Esophagus squamous epithelium (tissue), 5 donors: Measurements from ENCODE around the gene GPR158. TPM values are rescaled to one million over a fixed set of nuclear protein-coding genes. Genes with fewer than 3 reads are reported as not detected.

Experiments
- DNase-seq: peaks from one replicate; lab custom pipeline; 2025; lab: John Stamatoyannopoulos, UW
- H3K27ac ChIP-seq, 4 donors: fragments of 200-600 bp; sonication (generic); one replicate each; pipeline ENCODE4 v1.5.1; 2016 to 2019; ENCODE audit warnings: mild to moderate bottlenecking in 1 of 4
- H3K27me3 ChIP-seq, 4 donors: fragments of 200-600 bp; sonication (generic); 1 replicate in 3 of 4; 2 replicates in 1 of 4; pipeline versions ENCODE4 v1.5.1 to v1.6.0; 2017 to 2021; ENCODE audit warnings: antibody characterized with exemption in 1 of 4
- H3K36me3 ChIP-seq, 3 donors: fragments of 200-600 bp; sonication (generic); one replicate each; pipeline ENCODE4 v1.5.1; 2016 to 2019
- H3K4me1 ChIP-seq, 3 donors: fragments of 200-600 bp; sonication (generic); one replicate each; pipeline ENCODE4 v1.5.1; 2017 to 2019
- H3K4me3 ChIP-seq, 4 donors: fragments of 200-600 bp; sonication (generic); 1 replicate in 3 of 4; 2 replicates in 1 of 4; pipeline ENCODE4 v1.5.1; 2016 to 2019; ENCODE audit warnings: mild to moderate bottlenecking in 2 of 4, moderate library complexity in 1 of 4
- H3K9me3 ChIP-seq, 3 donors: fragments of 200-600 bp; sonication (generic); one replicate each; pipeline ENCODE4 v1.5.1; 2016 to 2019
- CTCF ChIP-seq, 6 experiments: fragments of 450-650 bp in 4 of 6; fragments of 200-600 bp in 2 of 6; sonication (generic) in 2 of 6; IDR thresholded peaks; one replicate each; pipeline ENCODE4 v1.5.1; 2016 to 2019; ENCODE audit warnings: antibody characterized with exemption in 6 of 6, mild to moderate bottlenecking in 4 of 6, moderate library complexity in 4 of 6
- POLR2A ChIP-seq, 4 donors: fragments of 450-650 bp; IDR thresholded peaks; one replicate each; pipeline ENCODE4 v1.6.1; 2017; ENCODE audit warnings: antibody characterized with exemption in 4 of 4, mild to moderate bottlenecking in 4 of 4, moderate library complexity in 3 of 4
- WGBS, 2 donors: methylation state at CpG; one replicate each; pipeline ENCODE4 v1.1.5; 2018; 5-methylcytosine and 5-hydroxymethylcytosine counted together
- intact Hi-C: fragments of 100-400 bp; cut with DNase I; formaldehyde crosslinking; loops from one replicate; pipeline ENCODE4 v1.15.0; 2022
- total RNA-seq, 4 donors: library from RNA; depleted of rRNA; stranded (reverse); fragments of >200 nt; gene quantifications; one replicate each; pipeline ENCODE4 v1.1.0, GENCODE V29; 2016
- donor health status: DM: yes; HTN: yes; CAD: no.

GPR158 gene
- total RNA-seq, 4 donors from 2014 or later, result not detected

- Histone ChIP-seq H3K9me3 (no peaks in the 10 kb centered on the region), H3K4me1 (no peaks in the 10 kb centered on the region), H3K36me3 (no peaks in the 10 kb centered on the region), H3K27me3 (no peaks in the 10 kb centered on the region), H3K27ac (no peak overlapping the region), H3K4me3 (no peak overlapping the region)
- intact Hi-C loops, result no loop called here
- WGBS, 2 donors, result 39 to 45% methylated on average over 6 of the region's 6 CpGs
- TF ChIP-seq POLR2A (IDR thresholded peaks at IDR 0.05) (no peak), CTCF (IDR thresholded peaks at IDR 0.05) (no peak)
- DNase-seq, result no peak
These were observed 334.4 kb downstream of the GPR158 start for GRCh38 chr10:25509151-25509550.

GRCh38 chr10:25522294-25522693, 347.5 kb downstream of the GPR158 start:
- Histone ChIP-seq H3K27ac (no peak overlapping the region), H3K9me3 (no peaks in the 10 kb centered on the region), H3K4me3 (no peak overlapping the region), H3K36me3 (no peaks in the 10 kb centered on the region), H3K4me1 (no peaks in the 10 kb centered on the region), H3K27me3 (no peaks in the 10 kb centered on the region)
- 70 to 85% methylated on average over 2 of the region's 2 CpGs for WGBS, 2 donors
- no peak for DNase-seq
- TF ChIP-seq CTCF (IDR thresholded peaks at IDR 0.05), result no peak
- TF ChIP-seq POLR2A (IDR thresholded peaks at IDR 0.05), result no peak
- intact Hi-C loops, result no loop called here

- Histone ChIP-seq H3K27me3 (no peaks in the 10 kb centered on the region), H3K9me3 (no peaks in the 10 kb centered on the region), H3K27ac (no peak overlapping the region), H3K36me3 (no peaks in the 10 kb centered on the region), H3K4me1 (no peaks in the 10 kb centered on the region), H3K4me3 (no peak overlapping the region)
- 60 to 72% methylated on average over 3 to 4 of the region's 4 CpGs for WGBS, 2 donors
- no peak for DNase-seq
- intact Hi-C loops, result no loop called here
- TF ChIP-seq CTCF (IDR thresholded peaks at IDR 0.05) (no peak), POLR2A (IDR thresholded peaks at IDR 0.05) (no peak)
These were observed 348.3 kb downstream of the GPR158 start for GRCh38 chr10:25522946-25523608.

GRCh38 chr10:25530306-25530705, 355.5 kb downstream of the GPR158 start:
- Histone ChIP-seq H3K4me1 (no peaks in the 10 kb centered on the region), H3K27me3 (no peaks in the 10 kb centered on the region), H3K27ac (no peak overlapping the region), H3K9me3 (no peaks in the 10 kb centered on the region), H3K4me3 (no peak overlapping the region), H3K36me3 (no peaks in the 10 kb centered on the region)
- TF ChIP-seq CTCF (IDR thresholded peaks at IDR 0.05) (no peak), POLR2A (IDR thresholded peaks at IDR 0.05) (no peak)
- WGBS, 2 donors, result 58 to 63% methylated on average over 5 to 7 of the region's 7 CpGs
- DNase-seq, result no peak
- intact Hi-C loops, result no loop called here

- Histone ChIP-seq H3K4me3 (no peak overlapping the region), H3K27me3 (no peaks in the 10 kb centered on the region), H3K4me1 (no peaks in the 10 kb centered on the region), H3K36me3 (no peaks in the 10 kb centered on the region), H3K9me3 (no peaks in the 10 kb centered on the region), H3K27ac (no peak overlapping the region)
- TF ChIP-seq CTCF (IDR thresholded peaks at IDR 0.05) (no peak), POLR2A (IDR thresholded peaks at IDR 0.05) (no peak)
- 63 to 67% methylated on average over 5 of the region's 5 CpGs for WGBS, 2 donors
- intact Hi-C loops, result no loop called here
- DNase-seq, result no peak
These were observed 356.8 kb downstream of the GPR158 start for GRCh38 chr10:25531457-25532061.
